Measurements from ENCODE around the gene MDN1. TPM values are rescaled to one million over a fixed set of nuclear protein-coding genes. Genes with fewer than 3 reads are reported as not detected.

Gene MDN1
- total RNA-seq, 1 donor from 2014 or later = 22.9 TPM

DNA sequence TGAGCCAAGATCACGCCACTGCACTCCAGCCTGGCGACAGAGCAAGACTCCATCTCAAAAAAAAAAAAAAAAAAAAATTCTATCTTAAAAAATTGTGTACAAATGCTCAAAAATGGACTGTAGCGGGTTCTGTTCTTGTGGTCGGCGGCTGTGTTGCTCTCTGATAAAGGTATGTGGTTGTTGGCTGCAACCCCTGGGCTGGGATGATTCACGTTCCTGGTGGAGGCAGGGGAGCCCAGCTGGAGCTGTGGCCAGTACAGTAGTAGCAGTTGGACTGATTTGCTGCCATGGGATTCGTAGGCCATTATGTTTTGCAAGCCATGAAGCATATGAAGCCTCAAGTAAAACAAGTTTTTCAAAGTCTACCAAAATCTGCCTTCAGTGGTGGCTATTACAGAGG is 22.3 kb downstream of the MDN1 start:
- no peak overlapping the region for H3K4me3 ChIP-seq
- H3K27me3 ChIP-seq (ENCODE audit: low read depth) = no peaks in the 10 kb centered on the region
- no peak for DNase-seq
- TF ChIP-seq, protein P1, sequence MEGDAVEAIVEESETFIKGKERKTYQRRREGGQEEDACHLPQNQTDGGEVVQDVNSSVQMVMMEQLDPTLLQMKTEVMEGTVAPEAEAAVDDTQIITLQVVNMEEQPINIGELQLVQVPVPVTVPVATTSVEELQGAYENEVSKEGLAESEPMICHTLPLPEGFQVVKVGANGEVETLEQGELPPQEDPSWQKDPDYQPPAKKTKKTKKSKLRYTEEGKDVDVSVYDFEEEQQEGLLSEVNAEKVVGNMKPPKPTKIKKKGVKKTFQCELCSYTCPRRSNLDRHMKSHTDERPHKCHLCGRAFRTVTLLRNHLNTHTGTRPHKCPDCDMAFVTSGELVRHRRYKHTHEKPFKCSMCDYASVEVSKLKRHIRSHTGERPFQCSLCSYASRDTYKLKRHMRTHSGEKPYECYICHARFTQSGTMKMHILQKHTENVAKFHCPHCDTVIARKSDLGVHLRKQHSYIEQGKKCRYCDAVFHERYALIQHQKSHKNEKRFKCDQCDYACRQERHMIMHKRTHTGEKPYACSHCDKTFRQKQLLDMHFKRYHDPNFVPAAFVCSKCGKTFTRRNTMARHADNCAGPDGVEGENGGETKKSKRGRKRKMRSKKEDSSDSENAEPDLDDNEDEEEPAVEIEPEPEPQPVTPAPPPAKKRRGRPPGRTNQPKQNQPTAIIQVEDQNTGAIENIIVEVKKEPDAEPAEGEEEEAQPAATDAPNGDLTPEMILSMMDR (IDR thresholded peaks at IDR 0.05; ENCODE audit: borderline replicate concordance) = no peak
- H3K36me3 ChIP-seq = peaks cover 42% of the 10 kb centered on the region
- H3K4me1 ChIP-seq = peaks cover 20% of the 10 kb centered on the region
- intact Hi-C loops (cut with micrococcal nuclease) = no loop called here
- no peak overlapping the region for H3K27ac ChIP-seq (replicated peaks)
- no peaks in the 10 kb centered on the region for H3K9me3 ChIP-seq (replicated peaks)

DNA sequence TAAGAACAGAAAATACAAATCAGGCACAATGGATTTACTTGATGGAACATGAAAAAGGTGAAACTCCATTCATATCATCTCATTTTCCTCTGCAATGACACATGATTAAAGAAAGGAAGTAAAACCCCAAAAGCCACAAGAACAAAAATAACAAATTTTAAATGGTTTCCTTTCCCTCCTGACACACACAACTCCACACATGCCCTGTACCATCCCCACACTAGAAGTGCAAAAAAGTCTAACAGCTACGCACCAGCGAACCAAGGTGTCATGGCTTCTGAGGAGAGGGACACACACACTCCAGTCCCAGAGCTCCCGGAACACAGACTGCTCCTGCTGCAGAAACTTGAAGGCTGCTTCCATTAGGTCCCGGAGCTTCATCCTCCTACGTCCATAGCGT is 25.3 kb downstream of the MDN1 start:
- Histone ChIP-seq H3K4me1 (peaks cover 20% of the 10 kb centered on the region), H3K27me3 (ENCODE audit: low read depth) (no peaks in the 10 kb centered on the region), H3K27ac (replicated peaks) (peak overlapping the region; percentile 84), H3K36me3 (peaks cover 51% of the 10 kb centered on the region), H3K4me3 (no peak overlapping the region), H3K9me3 (replicated peaks) (no peaks in the 10 kb centered on the region)
- TF ChIP-seq, protein P1 (IDR thresholded peaks at IDR 0.05; ENCODE audit: borderline replicate concordance) = no peak
- DNase-seq = no peak
- intact Hi-C loops (cut with micrococcal nuclease) = no loop called here

DNA sequence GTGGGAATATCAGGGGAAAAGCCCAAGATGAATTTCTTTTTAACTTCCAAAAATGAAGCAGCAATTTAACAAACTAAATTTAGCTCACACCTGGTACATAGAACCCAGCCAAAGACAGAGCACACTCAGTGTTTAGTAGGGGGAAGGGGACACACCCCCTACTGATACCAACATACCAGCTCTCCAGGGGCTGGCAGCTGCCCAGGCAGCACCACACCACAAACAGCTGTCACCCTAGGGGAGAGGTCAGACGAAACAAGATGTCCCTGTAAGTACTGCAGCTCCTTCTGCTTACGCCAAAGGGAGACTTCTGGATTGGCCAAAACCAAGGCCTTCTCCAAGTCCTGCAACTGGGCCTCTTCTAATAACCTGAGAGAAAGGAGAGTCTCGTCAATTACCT is 26.0 kb downstream of the MDN1 start:
- peaks cover 20% of the 10 kb centered on the region for H3K4me1 ChIP-seq
- DNase-seq = peak; percentile 70
- no peaks in the 10 kb centered on the region for H3K9me3 ChIP-seq (replicated peaks)
- TF ChIP-seq, protein P1 (IDR thresholded peaks at IDR 0.05; ENCODE audit: borderline replicate concordance) = no peak
- intact Hi-C loops (cut with micrococcal nuclease) = no loop called here
- peaks cover 52% of the 10 kb centered on the region for H3K36me3 ChIP-seq
- no peak overlapping the region for H3K4me3 ChIP-seq
- H3K27me3 ChIP-seq (ENCODE audit: low read depth) = no peaks in the 10 kb centered on the region
- H3K27ac ChIP-seq (replicated peaks) = peak overlapping the region; percentile 84

DNA sequence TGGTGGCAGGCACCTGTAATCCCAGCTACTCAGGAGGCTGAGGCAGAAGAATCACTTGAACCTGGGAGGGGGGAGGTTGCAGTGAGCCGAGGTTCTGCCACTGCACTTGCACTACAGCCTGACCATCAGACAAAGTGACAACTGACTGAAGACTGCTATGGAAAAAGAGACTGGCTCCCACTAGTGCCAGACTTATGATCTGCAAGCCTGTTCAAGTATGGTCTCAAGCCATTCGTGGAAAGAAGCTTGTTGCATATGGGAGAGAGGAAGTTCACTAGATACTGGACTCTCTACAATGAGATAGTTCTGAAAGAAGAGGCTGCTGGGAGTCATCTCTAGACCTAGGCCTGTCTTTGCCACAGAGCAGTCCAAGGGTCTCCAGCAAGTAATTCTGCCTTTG is 26.7 kb downstream of the MDN1 start:
- Histone ChIP-seq H3K4me3 (no peak overlapping the region), H3K4me1 (peaks cover 20% of the 10 kb centered on the region), H3K27me3 (ENCODE audit: low read depth) (no peaks in the 10 kb centered on the region), H3K27ac (replicated peaks) (peak overlapping the region; percentile 84), H3K36me3 (peaks cover 59% of the 10 kb centered on the region), H3K9me3 (replicated peaks) (no peaks in the 10 kb centered on the region)
- intact Hi-C loops (cut with micrococcal nuclease) = no loop called here
- TF ChIP-seq, protein P1 (IDR thresholded peaks at IDR 0.05; ENCODE audit: borderline replicate concordance) = peak; percentile 53
- DNase-seq = no peak

DNA sequence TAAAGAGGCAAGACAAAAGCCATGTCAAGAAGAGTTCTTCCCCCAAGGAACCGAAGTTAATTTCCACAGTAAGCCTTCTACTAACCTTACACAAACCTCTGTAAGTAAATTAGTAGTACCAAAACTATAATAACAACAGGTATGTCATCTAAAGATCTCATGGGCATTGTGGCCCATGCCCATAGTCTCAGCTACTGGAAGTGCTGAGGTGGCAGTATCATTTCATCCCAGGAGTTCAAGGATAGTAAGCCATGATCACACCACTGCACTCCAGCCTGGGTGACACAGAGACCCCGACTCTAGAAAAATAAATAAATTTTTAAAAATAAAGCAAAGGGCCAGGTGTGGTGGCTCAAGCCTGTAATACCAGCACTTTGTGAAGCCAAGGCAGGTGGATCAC is 29.2 kb downstream of the MDN1 start:
- intact Hi-C loops (cut with micrococcal nuclease) = no loop called here
- Histone ChIP-seq H3K4me3 (no peak overlapping the region), H3K27me3 (ENCODE audit: low read depth) (no peaks in the 10 kb centered on the region), H3K9me3 (replicated peaks) (no peaks in the 10 kb centered on the region), H3K4me1 (peaks cover 20% of the 10 kb centered on the region), H3K36me3 (peaks cover 81% of the 10 kb centered on the region), H3K27ac (replicated peaks) (no peak overlapping the region)
- no peak for DNase-seq
- TF ChIP-seq, protein P1 (IDR thresholded peaks at IDR 0.05; ENCODE audit: borderline replicate concordance) = no peak

DNA sequence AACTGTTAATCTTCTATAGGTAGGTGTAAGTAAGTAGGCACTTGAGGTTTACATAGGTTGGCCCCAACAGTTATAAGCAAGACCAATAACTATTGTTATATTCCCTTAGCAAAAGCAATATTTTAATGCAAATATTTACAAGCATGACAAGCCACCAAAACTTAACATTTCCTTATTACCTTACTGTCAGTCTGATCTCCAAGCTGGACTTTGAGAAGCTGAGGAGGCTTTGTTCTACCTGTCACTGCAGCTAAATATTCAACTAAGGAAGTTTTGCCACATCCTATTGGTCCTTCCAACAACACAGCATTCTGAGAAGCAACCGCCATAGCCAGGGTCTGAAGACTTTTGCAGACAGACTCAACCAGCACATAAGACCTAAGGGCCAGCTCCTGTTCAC is 29.6 kb downstream of the MDN1 start:
- TF ChIP-seq, protein P1 (IDR thresholded peaks at IDR 0.05; ENCODE audit: borderline replicate concordance) = no peak
- peaks cover 20% of the 10 kb centered on the region for H3K4me1 ChIP-seq
- no peak overlapping the region for H3K4me3 ChIP-seq
- H3K9me3 ChIP-seq (replicated peaks) = no peaks in the 10 kb centered on the region
- no peak overlapping the region for H3K27ac ChIP-seq (replicated peaks)
- intact Hi-C loops (cut with micrococcal nuclease) = no loop called here
- no peak for DNase-seq
- no peaks in the 10 kb centered on the region for H3K27me3 ChIP-seq (ENCODE audit: low read depth)
- H3K36me3 ChIP-seq = peaks cover 81% of the 10 kb centered on the region
